Measurements from ENCODE around the gene SLC1A3. TPM values are rescaled to one million over a fixed set of nuclear protein-coding genes. Genes with fewer than 3 reads are reported as not detected.

Gene SLC1A3
- total and polyA plus RNA-seq, 11 donors, result 49.5 to 153 (median 66.1) TPM

- H3K27ac ChIP-seq, result peak overlapping the region in 2 of 12 donors; percentile 37 to 49
- ATAC-seq (no peak), DNase-seq (no peak)
- H3K4me1 ChIP-seq, result peaks cover 0 to 52% (median 12%) of the 10 kb centered on the region in 12 donors
- H3K4me3 ChIP-seq, result no peak overlapping the region
- TF ChIP-seq CTCF (IDR thresholded peaks at IDR 0.05), result no peak
- no peaks in the 10 kb centered on the region for H3K9me3 ChIP-seq
- intact Hi-C loops (cut with DNase I), result no loop called here
- WGBS, 4 donors, result 60 to 83% (median 72%) methylated on average over 2 of the region's 2 CpGs
- H3K36me3 ChIP-seq, result peaks cover 0 to 21% (median 3%) of the 10 kb centered on the region in 9 donors
- H3K27me3 ChIP-seq, result no peaks in the 10 kb centered on the region
Observed at GRCh38 chr5:36628695-36629094, 22.3 kb downstream of the SLC1A3 start.

DNA sequence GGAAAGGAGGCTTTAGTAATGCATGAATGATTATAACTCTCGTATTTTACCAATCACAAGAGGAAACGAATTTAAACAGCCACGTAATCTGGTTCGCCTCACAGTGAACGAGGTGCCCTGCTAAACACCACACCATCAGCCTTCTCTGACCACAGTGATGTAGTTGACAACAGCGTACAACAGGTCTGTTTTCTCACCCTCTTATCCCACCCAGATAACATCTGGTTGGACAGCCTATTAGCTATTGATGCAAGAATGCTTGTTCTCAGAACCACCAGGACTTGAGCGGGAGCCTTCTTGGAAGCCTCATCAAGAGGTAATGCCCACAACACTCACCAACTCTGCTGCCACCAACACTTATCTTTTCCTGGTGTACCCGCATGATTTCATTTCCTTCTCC, 23.3 kb downstream of the SLC1A3 start:
- H3K27ac ChIP-seq, result peak overlapping the region in 3 of 12 donors; percentile 7 to 14 (median 8)
- TF ChIP-seq CTCF (IDR thresholded peaks at IDR 0.05), result no peak
- TF ChIP-seq POLR2A (IDR thresholded peaks at IDR 0.05), result no peak
- no peaks in the 10 kb centered on the region for H3K27me3 ChIP-seq
- 48 to 58% (median 49%) methylated on average over 8 of the region's 8 CpGs for WGBS, 4 donors
- peaks cover 0 to 21% (median 5%) of the 10 kb centered on the region in 9 donors for H3K36me3 ChIP-seq
- intact Hi-C loops (cut with DNase I), result no loop called here
- DNase-seq, result no peak
- H3K4me3 ChIP-seq, result no peak overlapping the region
- no peaks in the 10 kb centered on the region for H3K9me3 ChIP-seq
- H3K4me1 ChIP-seq, result peaks cover 0 to 46% (median 12%) of the 10 kb centered on the region in 12 donors
- peak; percentile 23 to 90 (median 48) for ATAC-seq

DNA sequence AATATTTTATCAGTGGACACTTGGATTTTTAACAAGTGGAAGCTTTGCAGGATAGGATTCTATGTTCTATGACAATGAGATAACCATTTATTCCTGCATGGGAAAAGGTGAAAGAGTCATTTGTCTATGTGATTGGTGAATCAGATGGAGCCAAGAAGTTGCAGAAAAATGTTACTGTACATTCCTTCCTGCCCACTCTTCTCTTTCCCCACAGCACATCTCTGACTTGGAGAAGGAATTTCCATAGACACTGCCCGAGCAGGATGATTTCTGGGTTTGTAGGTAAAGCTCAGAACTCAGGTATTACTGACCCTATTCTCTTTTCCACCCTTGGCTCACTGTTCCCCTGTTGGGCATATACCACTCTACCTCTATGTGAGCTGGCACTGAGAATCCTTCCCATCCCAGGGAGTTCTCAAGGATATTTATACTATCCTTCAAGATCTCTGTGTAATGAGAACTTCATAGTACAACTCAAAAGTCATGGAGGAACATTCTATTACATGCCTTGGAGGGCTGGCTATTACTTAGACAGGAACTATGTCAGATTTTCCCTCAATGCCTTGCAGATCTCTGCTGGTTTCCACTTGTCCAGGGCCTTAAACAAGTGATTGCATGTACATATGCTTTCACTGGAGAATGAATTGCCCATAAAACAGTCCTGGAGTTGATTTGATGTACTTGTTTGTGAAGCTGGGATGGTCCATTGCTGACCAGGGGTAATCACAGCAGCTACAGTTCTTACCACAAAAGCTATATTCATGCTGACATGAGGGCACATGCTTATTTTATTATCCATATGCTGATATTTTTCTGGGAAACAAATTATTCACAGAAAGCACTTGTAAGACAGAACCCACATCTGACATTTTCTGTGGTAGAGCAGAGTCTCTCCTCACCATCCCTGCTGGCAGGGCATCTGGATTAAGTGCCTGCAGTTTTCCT, 24.1 kb downstream of the SLC1A3 start:
- 54 to 83% (median 73%) methylated on average over 1 of the region's 1 CpG for WGBS, 4 donors
- H3K36me3 ChIP-seq, result peaks cover 0 to 21% (median 5%) of the 10 kb centered on the region in 9 donors
- peak overlapping the region in 2 of 12 donors; percentile 7 to 44 for H3K27ac ChIP-seq
- ATAC-seq (no peak), DNase-seq (no peak)
- TF ChIP-seq POLR2A (IDR thresholded peaks at IDR 0.05) (no peak), CTCF (IDR thresholded peaks at IDR 0.05) (no peak)
- no peak overlapping the region for H3K4me3 ChIP-seq
- no peaks in the 10 kb centered on the region for H3K9me3 ChIP-seq
- H3K4me1 ChIP-seq, result peaks cover 0 to 45% (median 12%) of the 10 kb centered on the region in 12 donors
- intact Hi-C loops (cut with DNase I), result no loop called here
- no peaks in the 10 kb centered on the region for H3K27me3 ChIP-seq

DNA sequence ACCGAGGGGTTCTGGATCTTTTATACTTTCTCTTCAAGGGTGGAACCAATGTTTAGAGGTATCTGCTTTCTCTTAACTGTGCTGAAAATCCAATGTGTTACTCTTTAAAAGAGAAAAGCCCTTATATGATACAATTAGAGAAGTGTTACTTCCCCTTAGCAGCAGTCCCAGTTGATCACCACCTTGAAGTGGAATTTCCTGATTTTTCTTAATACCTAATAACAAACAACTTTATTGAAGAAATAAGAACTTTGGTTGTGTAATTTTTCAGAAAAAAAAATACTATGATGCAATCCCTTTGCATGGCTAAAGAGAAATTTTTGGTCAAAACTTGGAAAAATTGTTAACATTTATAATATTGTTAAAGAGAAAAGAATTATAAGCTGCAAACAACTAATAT, 24.7 kb downstream of the SLC1A3 start:
- no peak overlapping the region for H3K27ac ChIP-seq
- ATAC-seq (no peak), DNase-seq (no peak)
- peaks cover 0 to 43% (median 9%) of the 10 kb centered on the region in 12 donors for H3K4me1 ChIP-seq
- no peaks in the 10 kb centered on the region for H3K9me3 ChIP-seq
- no peak overlapping the region for H3K4me3 ChIP-seq
- intact Hi-C loops (cut with DNase I), result no loop called here
- H3K36me3 ChIP-seq, result peaks cover 0 to 22% (median 5%) of the 10 kb centered on the region in 9 donors
- TF ChIP-seq POLR2A (IDR thresholded peaks at IDR 0.05) (no peak), CTCF (IDR thresholded peaks at IDR 0.05) (no peak)
- 57 to 86% (median 73%) methylated on average over 1 of the region's 1 CpG for WGBS, 4 donors
- H3K27me3 ChIP-seq, result no peaks in the 10 kb centered on the region

All from heart left ventricle (tissue), 16 donors.